ENCODE data around the gene MBTPS1. TPM values are rescaled to one million over a fixed set of nuclear protein-coding genes. Genes with fewer than 3 reads are reported as not detected.

MBTPS1 gene
- total and polyA plus RNA-seq, 3 donors from 2014 or later, result 59.0 to 122 (median 104) TPM

DNA sequence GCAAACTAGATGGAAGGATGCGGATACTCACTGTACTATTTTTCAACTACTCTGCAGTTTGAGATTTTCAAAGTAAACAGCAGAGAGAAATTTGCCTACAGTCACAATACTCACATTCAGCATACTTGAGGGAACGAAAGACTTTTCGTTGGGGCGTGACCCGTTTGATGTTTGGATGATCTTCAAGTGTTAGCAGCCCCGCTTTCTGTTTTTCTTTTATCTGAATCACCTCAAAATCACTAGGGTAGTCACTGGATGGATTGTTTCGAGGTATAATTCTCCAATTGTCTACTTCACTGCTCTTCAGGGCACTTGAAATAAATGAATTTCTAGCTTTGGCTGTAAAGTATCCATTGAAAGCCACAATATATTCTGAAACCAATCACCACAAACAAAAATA, 17.8 kb downstream of the MBTPS1 start:
- WGBS, 2 donors, result 93 to 94% methylated on average over 7 of the region's 7 CpGs
- no peaks in the 10 kb centered on the region for H3K36me3 ChIP-seq (ENCODE audit: low read depth, missing control alignments)
- DNase-seq, result no peak
- TF ChIP-seq, protein P1, sequence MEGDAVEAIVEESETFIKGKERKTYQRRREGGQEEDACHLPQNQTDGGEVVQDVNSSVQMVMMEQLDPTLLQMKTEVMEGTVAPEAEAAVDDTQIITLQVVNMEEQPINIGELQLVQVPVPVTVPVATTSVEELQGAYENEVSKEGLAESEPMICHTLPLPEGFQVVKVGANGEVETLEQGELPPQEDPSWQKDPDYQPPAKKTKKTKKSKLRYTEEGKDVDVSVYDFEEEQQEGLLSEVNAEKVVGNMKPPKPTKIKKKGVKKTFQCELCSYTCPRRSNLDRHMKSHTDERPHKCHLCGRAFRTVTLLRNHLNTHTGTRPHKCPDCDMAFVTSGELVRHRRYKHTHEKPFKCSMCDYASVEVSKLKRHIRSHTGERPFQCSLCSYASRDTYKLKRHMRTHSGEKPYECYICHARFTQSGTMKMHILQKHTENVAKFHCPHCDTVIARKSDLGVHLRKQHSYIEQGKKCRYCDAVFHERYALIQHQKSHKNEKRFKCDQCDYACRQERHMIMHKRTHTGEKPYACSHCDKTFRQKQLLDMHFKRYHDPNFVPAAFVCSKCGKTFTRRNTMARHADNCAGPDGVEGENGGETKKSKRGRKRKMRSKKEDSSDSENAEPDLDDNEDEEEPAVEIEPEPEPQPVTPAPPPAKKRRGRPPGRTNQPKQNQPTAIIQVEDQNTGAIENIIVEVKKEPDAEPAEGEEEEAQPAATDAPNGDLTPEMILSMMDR (IDR thresholded peaks at IDR 0.05), result no peak
- no peaks in the 10 kb centered on the region for H3K9me3 ChIP-seq
- H3K27me3 ChIP-seq, result no peaks in the 10 kb centered on the region
- H3K27ac ChIP-seq, result no peak overlapping the region
- H3K4me3 ChIP-seq, result no peak overlapping the region
- intact Hi-C loops (cut with DNase I; ENCODE audit: low total_unique reads), result no loop called here
- H3K4me1 ChIP-seq, result no peaks in the 10 kb centered on the region

DNA sequence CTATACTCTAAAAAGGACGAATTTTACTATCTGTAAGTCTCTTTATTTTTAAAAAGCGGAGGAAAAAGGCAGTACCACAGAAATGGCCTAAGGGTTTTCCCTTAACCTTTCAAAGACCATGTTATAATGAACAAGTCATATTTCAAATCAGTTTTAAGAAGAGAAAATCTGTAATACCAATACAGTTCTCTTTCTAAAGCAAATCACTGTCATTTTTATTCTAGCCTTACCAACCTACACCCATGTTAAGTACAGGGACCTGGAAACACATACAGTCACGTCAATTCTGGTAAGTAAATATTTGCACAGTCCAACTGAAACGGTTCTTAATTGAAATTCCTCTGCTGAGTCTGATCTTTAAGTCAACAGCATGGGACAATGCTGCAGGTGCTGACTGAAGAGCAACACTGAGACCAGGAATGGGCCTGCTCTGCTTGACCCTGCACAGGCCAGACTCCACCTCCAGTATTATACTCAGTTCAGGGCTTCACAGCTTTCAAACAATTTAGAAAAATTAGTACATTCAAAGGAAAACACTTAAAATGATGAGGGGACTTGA, 20.2 kb downstream of the MBTPS1 start:
- H3K36me3 ChIP-seq (ENCODE audit: low read depth, missing control alignments), result no peaks in the 10 kb centered on the region
- intact Hi-C loops (cut with DNase I; ENCODE audit: low total_unique reads), result no loop called here

DNA sequence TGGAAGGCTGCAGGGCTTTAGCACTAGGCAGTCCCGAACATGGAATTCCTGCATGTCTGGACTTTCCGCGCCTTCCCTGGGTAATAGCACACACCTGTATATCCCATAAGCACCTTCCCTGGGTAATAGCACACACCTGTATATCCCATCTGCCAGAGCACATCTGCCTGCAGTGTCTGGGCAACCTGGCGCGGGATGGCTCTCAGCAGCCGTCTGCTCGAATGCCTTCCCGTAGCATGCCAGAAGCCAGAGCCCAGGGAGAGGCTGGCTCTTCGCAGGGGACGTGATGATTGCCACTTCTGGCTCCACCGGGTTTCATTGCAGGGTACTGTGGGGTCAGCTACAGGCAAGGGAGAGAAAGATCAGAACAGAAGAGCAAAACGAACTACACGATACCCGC, 21.3 kb downstream of the MBTPS1 start:
- H3K4me3 ChIP-seq, result no peak overlapping the region
- H3K9me3 ChIP-seq, result no peaks in the 10 kb centered on the region
- H3K4me1 ChIP-seq, result no peaks in the 10 kb centered on the region
- H3K36me3 ChIP-seq (ENCODE audit: low read depth, missing control alignments), result no peaks in the 10 kb centered on the region
- DNase-seq, result no peak
- intact Hi-C loops (cut with DNase I; ENCODE audit: low total_unique reads), result no loop called here
- TF ChIP-seq, protein P1 (IDR thresholded peaks at IDR 0.05), result no peak
- 93 to 94% methylated on average over 10 to 14 of the region's 14 CpGs for WGBS, 2 donors
- no peak overlapping the region for H3K27ac ChIP-seq
- H3K27me3 ChIP-seq, result no peaks in the 10 kb centered on the region

More for the DNA sequence above, 20.2 kb downstream of the MBTPS1 start:
- Histone ChIP-seq H3K27me3 (no peaks in the 10 kb centered on the region), H3K9me3 (no peaks in the 10 kb centered on the region), H3K4me1 (no peaks in the 10 kb centered on the region), H3K27ac (no peak overlapping the region), H3K4me3 (no peak overlapping the region)
- 74 to 82% methylated on average over 4 of the region's 4 CpGs for WGBS, 2 donors
- TF ChIP-seq, protein P1 (IDR thresholded peaks at IDR 0.05), result no peak
- TF ChIP-seq POLR2A (IDR thresholded peaks at IDR 0.05), result no peak
- DNase-seq, result no peak

DNA sequence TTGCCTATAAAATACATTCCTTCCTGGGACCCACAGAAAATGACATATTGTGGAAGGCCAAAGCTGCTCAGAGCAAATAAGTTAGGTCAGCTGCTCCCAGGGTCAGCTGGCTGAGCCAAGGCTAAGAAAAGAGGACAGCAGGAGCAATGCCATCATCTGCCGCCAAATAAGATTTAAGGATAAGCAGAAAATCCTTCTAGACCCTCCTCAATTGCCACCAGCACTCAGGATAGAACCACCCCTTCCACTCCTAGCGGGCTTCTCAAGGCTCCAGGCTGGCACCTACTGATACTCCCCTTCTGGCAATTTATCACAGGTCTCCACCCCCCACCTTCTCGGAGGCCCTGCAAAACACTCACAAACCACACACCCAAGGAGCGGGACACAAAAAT, 22.9 kb downstream of the MBTPS1 start:
- no peaks in the 10 kb centered on the region for H3K36me3 ChIP-seq (ENCODE audit: low read depth, missing control alignments)
- DNase-seq, result no peak
- H3K27ac ChIP-seq, result no peak overlapping the region
- H3K9me3 ChIP-seq, result no peaks in the 10 kb centered on the region
- WGBS, 2 donors, result 82 to 88% methylated on average over 3 to 4 of the region's 4 CpGs
- no peaks in the 10 kb centered on the region for H3K27me3 ChIP-seq
- no peaks in the 10 kb centered on the region for H3K4me1 ChIP-seq
- TF ChIP-seq, protein P1 (IDR thresholded peaks at IDR 0.05), result no peak
- no peak for TF ChIP-seq POLR2A (IDR thresholded peaks at IDR 0.05)
- H3K4me3 ChIP-seq, result no peak overlapping the region
- intact Hi-C loops (cut with DNase I; ENCODE audit: low total_unique reads), result no loop called here

DNA sequence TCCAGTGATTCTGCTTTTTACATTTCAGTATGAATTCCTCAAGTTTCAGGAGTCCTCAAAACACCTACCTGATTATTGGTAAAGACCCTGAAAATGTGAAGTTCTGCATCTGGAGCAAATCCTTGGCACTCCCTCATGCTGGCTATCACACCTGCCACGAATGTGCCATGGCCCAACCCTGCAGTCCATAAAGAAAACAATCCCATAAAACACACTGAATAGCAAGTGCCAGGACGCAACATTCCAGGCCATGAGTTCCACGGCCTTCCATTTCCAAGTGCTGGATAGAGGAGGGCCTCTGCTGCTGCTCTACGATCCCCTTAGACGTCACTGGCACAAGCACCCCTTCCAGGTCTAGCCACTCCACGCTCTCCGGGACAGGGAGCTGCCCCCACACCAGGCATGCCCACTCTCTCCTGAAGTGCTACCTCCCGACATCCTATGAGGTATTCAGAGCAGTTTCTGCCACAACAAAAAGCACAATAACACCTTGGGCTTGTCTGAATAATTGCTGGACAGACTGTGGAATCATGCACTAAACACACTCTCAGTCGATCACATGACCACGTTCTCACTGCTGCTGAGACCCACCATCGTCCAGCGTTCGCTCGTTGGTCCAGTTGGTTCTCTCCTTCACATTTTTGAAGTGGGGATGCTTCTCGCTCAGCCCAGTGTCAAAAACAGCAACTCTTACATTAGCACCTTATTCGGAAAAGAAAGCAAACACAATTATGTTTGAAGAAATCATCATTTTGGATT, 23.4 kb downstream of the MBTPS1 start:
- Histone ChIP-seq H3K27ac (no peak overlapping the region), H3K9me3 (no peaks in the 10 kb centered on the region), H3K4me1 (no peaks in the 10 kb centered on the region), H3K4me3 (no peak overlapping the region), H3K36me3 (ENCODE audit: low read depth, missing control alignments) (no peaks in the 10 kb centered on the region), H3K27me3 (no peaks in the 10 kb centered on the region)
- TF ChIP-seq, protein P1 (IDR thresholded peaks at IDR 0.05), result no peak
- TF ChIP-seq POLR2A (IDR thresholded peaks at IDR 0.05), result no peak
- no peak for DNase-seq
- intact Hi-C loops (cut with DNase I; ENCODE audit: low total_unique reads), result no loop called here
- WGBS, 2 donors, result 88 to 91% methylated on average over 16 of the region's 16 CpGs
